Fibroblast of skin of right biceps (primary cell): Measurements from ENCODE around the gene GJA1.
"Not testable (repeated sequence)": the region's sequence is repeated elsewhere in the genome, so short reads cannot be mapped to it uniquely, and the experiment has no call there.

Experiments used
- DNase-seq: peaks from one replicate; pipeline ENCODE4 v3.0.0-alpha.2; 2013

The GJA1 gene

GRCh38 chr6:121437851-121438651 lies 2.6 kb downstream of the GJA1 start:
- DNase-seq: peak; percentile 70

- DNase-seq: no peak
These were observed 3.4 kb downstream of the GJA1 start for GRCh38 chr6:121438869-121439268.

GRCh38 chr6:121439475-121439874 lies 4.0 kb downstream of the GJA1 start:
- DNase-seq: no peak

GRCh38 chr6:121439926-121440325 lies 4.5 kb downstream of the GJA1 start:
- no peak for DNase-seq

- DNase-seq: no peak
These were observed 6.0 kb downstream of the GJA1 start for GRCh38 chr6:121441477-121441876.

- DNase-seq: peak; percentile 22
These were observed 7.1 kb downstream of the GJA1 start for GRCh38 chr6:121442576-121442975.

GRCh38 chr6:121443971-121444541 lies 8.6 kb downstream of the GJA1 start:
- peak; percentile 28 for DNase-seq

GRCh38 chr6:121446705-121447104 lies 11.3 kb downstream of the GJA1 start:
- not testable (repeated sequence) for DNase-seq

GRCh38 chr6:121447746-121448145 lies 12.3 kb downstream of the GJA1 start:
- DNase-seq: not testable (repeated sequence)

GRCh38 chr6:121448528-121448927 lies 13.1 kb downstream of the GJA1 start:
- peak; percentile 26 for DNase-seq

GRCh38 chr6:121449331-121449730 lies 13.9 kb downstream of the GJA1 start:
- DNase-seq: no peak

GRCh38 chr6:121450242-121450641 lies 14.8 kb downstream of the GJA1 start:
- DNase-seq: no peak

GRCh38 chr6:121451250-121451649 lies 15.8 kb downstream of the GJA1 start:
- DNase-seq: no peak

- no peak for DNase-seq
These were observed 17.7 kb downstream of the GJA1 start for GRCh38 chr6:121453191-121453590.

GRCh38 chr6:121460170-121460569 lies 24.7 kb downstream of the GJA1 start:
- no peak for DNase-seq

GRCh38 chr6:121463087-121463486 lies 27.6 kb downstream of the GJA1 start:
- DNase-seq: no peak

GRCh38 chr6:121465101-121465500 lies 29.7 kb downstream of the GJA1 start:
- DNase-seq: no peak

GRCh38 chr6:121479486-121480098 lies 44.1 kb downstream of the GJA1 start:
- no peak for DNase-seq

GRCh38 chr6:121480099-121480713 lies 44.8 kb downstream of the GJA1 start:
- no peak for DNase-seq

GRCh38 chr6:121482004-121482693 lies 46.7 kb downstream of the GJA1 start:
- peak; percentile 84 for DNase-seq

- DNase-seq: no peak
These were observed 47.3 kb downstream of the GJA1 start for GRCh38 chr6:121482751-121483150.

- DNase-seq: peak; percentile 5
These were observed 49.9 kb downstream of the GJA1 start for GRCh38 chr6:121485359-121485811.

- peak; percentile 6 for DNase-seq
These were observed 56.1 kb downstream of the GJA1 start for GRCh38 chr6:121491576-121491975.
